K562 (cell line): ENCODE data around the gene RANGAP1. TPM values are rescaled to one million over a fixed set of nuclear protein-coding genes. Genes with fewer than 3 reads are reported as not detected.

Experiments used
- ATAC-seq: fragments of 200-7000 bp; cut with Tn5 transposase; 3 replicates; pipeline ENCODE4 v1.9.1; 2020; ENCODE audit warnings: moderate library complexity
- BruUV-seq: library from RNA; stranded (reverse); fragments of 400-500 nt; replicated peaks from 2 replicates; lab custom pipeline; 2021; lab: Mats Ljungman, UMichigan
- CTCF ChIA-PET: fragments of 300-600 bp; formaldehyde crosslinking; extraction: SDS; loops from one replicate; lab custom pipeline; 2021; ENCODE audit warnings: low intra/inter-chr PET ratio; lab: Yijun Ruan, JAX
- POLR2A ChIA-PET: fragments of 300-600, 350-650 bp; sonication (Branson Sonifier 250); formaldehyde crosslinking; extraction: SDS; loops from one replicate; lab custom pipeline; 2021; ENCODE audit warnings: antibody characterized with exemption, inconsistent platforms; lab: Yijun Ruan, JAX
- DNase-seq, 4 experiments: peaks; one replicate each; pipeline versions ENCODE4 v3.0.0 to v3.0.0-alpha.2; 2011 to 2018; ENCODE audit warnings: low spot score in 3 of 4, mixed read lengths in 3 of 4; ENCODE audit errors: extremely low read depth in 1 of 4
- FAIRE-seq: peaks from 2 replicates; lab custom pipeline; 2011; peaks lifted over from hg19 to GRCh38; lab: Jason Lieb, UNC
- H2AFZ ChIP-seq: 2 replicates; pipeline ENCODE4 v1.6.0; 2011; ENCODE audit warnings: low read depth, low read length, control low read depth, inconsistent platforms
- H3K27ac ChIP-seq: fragments of 200-600 bp; 3 replicates; pipeline ENCODE4 v1.8.0; 2011; ENCODE audit warnings: low read depth, mild to moderate bottlenecking, control low read depth, inconsistent platforms, low read length, moderate library complexity, mixed read lengths; ENCODE audit errors: extremely low read depth
- H3K27me3 ChIP-seq, 2 experiments: fragments of 300-600 bp in 1 of 2; 2 replicates in 1 of 2; 3 replicates in 1 of 2; pipeline versions ENCODE4 v1.6.0 to v1.8.0; 2011; ENCODE audit warnings: inconsistent platforms in 2 of 2, low read length in 2 of 2, mild to moderate bottlenecking in 1 of 2, mixed read lengths in 1 of 2, moderate library complexity in 1 of 2; ENCODE audit not compliant: control insufficient read depth in 2 of 2, insufficient read depth in 2 of 2
- H3K36me3 ChIP-seq: fragments of 300-600 bp; 3 replicates; pipeline ENCODE4 v1.8.0; 2011; ENCODE audit warnings: mild to moderate bottlenecking, low read length, inconsistent platforms; ENCODE audit not compliant: control insufficient read depth, insufficient read depth
- H3K4me1 ChIP-seq, 2 experiments: fragments of 200-600 bp in 1 of 2; replicated peaks in 1 of 2; 2 replicates in 1 of 2; 3 replicates in 1 of 2; pipeline versions ENCODE4 v1.5.1 to v1.8.0; 2011; ENCODE audit warnings: inconsistent platforms in 2 of 2, low read length in 2 of 2, mild to moderate bottlenecking in 1 of 2, mixed read lengths in 1 of 2, moderate library complexity in 1 of 2; ENCODE audit not compliant: control insufficient read depth in 2 of 2, insufficient read depth in 2 of 2
- H3K4me2 ChIP-seq: 2 replicates; pipeline ENCODE4 v1.6.1; 2011; ENCODE audit warnings: low read length, control low read depth, inconsistent platforms, mixed read lengths; ENCODE audit not compliant: insufficient read depth
- H3K4me3 ChIP-seq: fragments of 200-600 bp; sonication (generic), shearing (Covaris generic); 2 replicates; pipeline ENCODE4 v1.5.1; 2016; ENCODE audit warnings: control low read depth, inconsistent platforms
- H3K79me2 ChIP-seq: fragments of 200-600 bp; 3 replicates; pipeline ENCODE4 v1.8.0; 2011; ENCODE audit warnings: low read length, inconsistent platforms; ENCODE audit not compliant: control insufficient read depth, insufficient read depth
- H3K9ac ChIP-seq, 2 experiments: 2 replicates each; pipeline versions ENCODE4 v1.6.0 to v1.6.1; 2011; ENCODE audit warnings: low read depth in 2 of 2, low read length in 2 of 2, control low read depth in 1 of 2, inconsistent platforms in 1 of 2, mild to moderate bottlenecking in 1 of 2, mixed read lengths in 1 of 2; ENCODE audit not compliant: insufficient read depth in 1 of 2
- H3K9me1 ChIP-seq: one replicate; pipeline ENCODE4 v1.6.0; 2011; ENCODE audit warnings: inconsistent platforms, mild to moderate bottlenecking, low read length, moderate library complexity; ENCODE audit not compliant: control insufficient read depth, insufficient read depth
- H3K9me3 ChIP-seq: replicated peaks from 2 replicates; pipeline ENCODE4 v1.5.1; 2011; ENCODE audit warnings: low read depth, low read length, inconsistent platforms; ENCODE audit not compliant: control insufficient read depth, insufficient read depth
- H4K20me1 ChIP-seq: replicated peaks from 2 replicates; pipeline ENCODE4 v1.6.1; 2011; ENCODE audit warnings: low read length, inconsistent platforms, mixed read lengths; ENCODE audit not compliant: control insufficient read depth, insufficient read depth
- POLR2G ChIP-seq: fragments of 200-400 bp; formaldehyde crosslinking; IDR thresholded peaks from 2 replicates; pipeline ENCODE4 v1.6.1; 2017; ENCODE audit warnings: low read depth, mild to moderate bottlenecking, antibody characterized with exemption, low read length, moderate library complexity
- RFX1 ChIP-seq: fragments of 450-650 bp; IDR thresholded peaks from 2 replicates; pipeline ENCODE4 v1.6.1; 2016; ENCODE audit warnings: mild to moderate bottlenecking, moderate library complexity
- ZBTB8A ChIP-seq: fragments of 450-650 bp; IDR thresholded peaks from 2 replicates; pipeline ENCODE4 v1.6.1; 2018; ENCODE audit warnings: mild to moderate bottlenecking, moderate library complexity; ENCODE audit not compliant: partially characterized antibody
- ZHX1 ChIP-seq: fragments of 150-350 bp; conservative IDR thresholded peaks from 2 replicates; pipeline ENCODE4 v1.6.1; 2014; ENCODE audit warnings: low read length
- ZNF316 ChIP-seq: fragments of 450-650 bp; IDR thresholded peaks from 2 replicates; pipeline ENCODE4 v1.6.1; 2016
- WGBS: fragments of 100-300 bp; shearing (Covaris generic); methylation state at CpG from one replicate; pipeline ENCODE4 v1.1.6; 2016; ENCODE audit warnings: low coverage, mixed read lengths; ENCODE audit not compliant: insufficient coverage; ENCODE audit errors: missing lambda C conversion rate; 5-methylcytosine and 5-hydroxymethylcytosine counted together
- in situ Hi-C: fragments of 300-500 bp; cut with MboI; formaldehyde crosslinking; loops from 4 replicates; pipeline ENCODE4 v1.15.0; 2018; ENCODE audit warnings: inconsistent platforms, mixed read lengths
- intact Hi-C: fragments of 100-400 bp; cut with micrococcal nuclease; formaldehyde crosslinking; loops from 2 replicates; pipeline ENCODE4 v1.14.2; 2022
- polyA plus RNA-seq, 8 experiments: library from polyadenylated mRNA; depleted of rRNA in 4 of 8; stranded (reverse) in 5 of 8; unstranded in 3 of 8; fragments of >200 nt; fragmentation: Nextera tagmentation in 2 of 8; fragmentation: Illumina TruSeq in 1 of 8; extraction: Ambion mirVana in 2 of 8; extraction: Trizol in 1 of 8; gene quantifications; 2 replicates each; pipeline versions ENCODE4 v1.2.1 to v1.2.3, GENCODE V29; 2011 to 2014; ENCODE audit warnings: inconsistent platforms in 1 of 8, missing spikeins in 1 of 8
- total RNA-seq, 7 experiments: library from RNA; depleted of rRNA in 6 of 7; stranded (reverse); fragments of >200 nt in 6 of 7; fragmentation: Illumina TruSeq in 2 of 7; extraction: Trizol in 2 of 7; gene quantifications; 2 replicates each; pipeline versions ENCODE4 v1.2.1 to v1.2.3, GENCODE V29; 2011 to 2021; ENCODE audit warnings: low replicate concordance in 1 of 7

The RANGAP1 gene
- total and polyA plus RNA-seq, 9 of the 15 experiments (the other 6 are each of a cell fraction or from before 2014, with no cell fraction given) = 2.1 to 104 (median 50.6) TPM

GRCh38 chr22:41240377-41241132 is 45.4 kb downstream of the RANGAP1 start, which contains the start of gene CHADL:
Gene CHADL (minus strand): TSS chr22:41240931. CDS start chr22:41240881, 50 bp downstream.
- FAIRE-seq = no peak
- no peak for DNase-seq
- no TSS peak for BruUV-seq

More at GRCh38 chr22:41240377-41241132, 45.4 kb downstream of the RANGAP1 start, which contains the start of gene CHADL:
- TF ChIP-seq POLR2G (peak; percentile 44; the same call in 1 of the 2 replicates), RFX1 (no peak), ZNF316 (no peak), ZBTB8A (no peak), ZHX1 (no peak)
- H4K20me1 ChIP-seq = no peaks in the 10 kb centered on the region
- no peak within 1 kb of the TSS for H3K4me2 ChIP-seq
- H2AFZ ChIP-seq = no peak within 1 kb of the TSS
- in situ Hi-C loops = no loop called here
- no peaks in the 10 kb centered on the region for H3K9me1 ChIP-seq
- ATAC-seq = no peak
- peaks cover 1% of the 10 kb centered on the region; the same call in 2 of the 3 replicates for H3K36me3 ChIP-seq
- H3K79me2 ChIP-seq = no peaks in the 10 kb centered on the region
- H3K27me3 ChIP-seq = no peaks in the 10 kb centered on the region
- intact Hi-C loops = no loop called here
- no peaks in the 10 kb centered on the region for H3K9me3 ChIP-seq
- peaks cover 0 to 31% of the 10 kb centered on the region in 2 experiments; a peak in 2 of 5 replicates for H3K4me1 ChIP-seq
- no peak within 1 kb of the TSS for H3K27ac ChIP-seq
- H3K9ac ChIP-seq = peak within 1 kb of the TSS in 1 of 2 experiments; percentile 58; a peak in 1 of 4 replicates
- 66% methylated on average over 11 of the region's 24 CpGs for WGBS
- no peak within 1 kb of the TSS for H3K4me3 ChIP-seq
- CTCF ChIA-PET = no interaction called here
- POLR2A ChIA-PET = interaction anchor here (0.5 kb wide), 1 partner anchor 30 kb away, joined by 3 read pairs; no protein-coding TSS in a partner anchor
